GM19468 (cell line): Measurements from ENCODE around the gene SLC12A9.

ENCODE experiments used
- ATAC-seq: cut with Tn5 transposase; IDR thresholded peaks from one replicate; pipeline ENCODE4 v1.9.1; 2021; ENCODE audit warnings: mild to moderate bottlenecking, moderate library complexity, moderate number of reproducible peaks; ENCODE audit not compliant: unreplicated experiment; ENCODE audit errors: extremely low read depth

The SLC12A9 gene

DNA sequence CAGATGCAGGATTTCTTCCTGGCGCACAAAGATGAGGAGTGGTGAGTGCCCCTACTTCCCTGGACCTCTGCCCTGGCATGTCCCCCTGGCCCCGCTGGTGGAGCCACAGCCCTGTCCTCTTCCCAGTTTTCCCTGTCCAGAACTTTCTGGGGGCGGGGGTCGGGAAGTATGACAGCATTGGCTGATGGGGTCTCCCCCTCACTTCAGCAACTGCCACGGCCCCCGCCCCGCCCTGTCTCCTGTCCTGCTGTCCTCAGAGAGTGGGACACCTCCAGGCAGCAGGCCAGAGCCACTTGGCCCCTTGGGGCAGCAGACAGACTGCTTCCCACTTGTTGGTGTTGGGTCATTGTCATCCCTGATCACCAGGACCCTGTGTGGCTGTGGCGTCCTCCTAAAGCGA is 29.7 kb downstream of the SLC12A9 start:
- no peak for ATAC-seq

DNA sequence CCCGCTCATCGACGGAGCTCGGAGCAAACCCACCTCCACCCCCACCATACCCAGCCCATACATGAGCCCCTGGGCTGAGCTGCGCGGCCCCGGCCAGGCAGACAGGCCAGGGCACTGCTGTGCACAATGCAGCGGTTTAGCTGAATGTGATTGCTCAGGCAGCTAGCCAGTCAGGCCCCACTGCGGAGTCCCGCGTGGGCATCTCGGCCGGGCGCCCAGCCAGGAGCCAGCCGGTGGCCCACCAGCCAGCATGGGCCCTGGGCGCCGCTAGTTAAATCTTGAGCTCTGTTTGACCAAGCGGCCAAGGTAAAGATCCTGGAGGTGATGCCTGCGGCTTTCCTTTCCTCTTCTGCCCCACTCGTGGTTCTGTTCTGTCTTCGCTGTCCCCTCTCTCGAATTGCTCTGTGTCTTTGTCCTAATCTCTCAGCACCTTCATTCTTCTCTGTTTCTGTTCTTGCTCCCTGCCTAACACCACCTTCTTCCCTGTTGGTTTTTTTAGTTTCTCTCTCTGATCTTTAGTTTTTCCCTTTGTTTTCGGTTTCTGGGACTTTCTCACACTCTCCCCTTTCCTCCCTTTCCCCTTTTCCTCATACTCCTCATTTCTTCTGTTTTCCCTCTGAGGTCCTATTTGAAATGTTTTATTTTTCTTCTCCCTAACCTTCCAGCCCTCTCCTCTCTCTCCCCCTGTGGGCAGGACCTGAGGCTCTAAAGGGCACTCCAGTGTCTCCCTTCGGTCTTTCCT is 30.4 kb downstream of the SLC12A9 start:
- ATAC-seq: no peak

DNA sequence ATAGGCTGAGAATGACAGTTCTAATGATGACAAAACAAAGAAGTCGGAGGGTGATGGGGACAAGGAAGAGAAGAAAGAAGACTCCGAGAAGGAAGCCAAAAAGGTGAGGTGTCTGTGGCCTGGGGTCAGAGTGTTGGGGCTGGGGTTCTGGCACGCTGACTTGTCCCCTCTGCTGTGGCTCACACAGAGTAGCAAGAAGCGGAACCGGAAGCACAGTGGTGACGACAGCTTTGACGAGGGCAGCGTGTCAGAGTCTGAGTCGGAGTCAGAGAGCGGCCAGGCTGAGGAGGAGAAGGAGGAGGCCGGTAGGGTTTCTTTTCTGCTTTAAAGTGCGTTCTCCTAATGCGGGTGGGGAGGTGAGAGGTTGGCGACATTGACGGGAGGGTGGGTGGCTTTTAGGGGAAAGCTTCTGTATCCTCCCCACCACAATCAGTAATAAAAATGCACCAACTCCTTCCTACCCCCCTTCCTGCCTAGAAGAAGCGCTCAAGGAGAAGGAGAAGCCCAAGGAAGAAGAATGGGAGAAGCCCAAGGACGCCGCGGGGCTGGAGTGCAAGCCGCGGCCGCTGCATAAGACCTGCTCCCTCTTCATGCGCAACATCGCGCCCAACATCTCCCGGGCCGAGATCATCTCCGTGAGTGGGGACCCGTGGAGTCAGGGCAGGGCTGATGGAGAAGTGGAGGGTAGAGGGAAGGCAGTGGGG is 32.4 kb downstream of the SLC12A9 start:
- no peak for ATAC-seq

DNA sequence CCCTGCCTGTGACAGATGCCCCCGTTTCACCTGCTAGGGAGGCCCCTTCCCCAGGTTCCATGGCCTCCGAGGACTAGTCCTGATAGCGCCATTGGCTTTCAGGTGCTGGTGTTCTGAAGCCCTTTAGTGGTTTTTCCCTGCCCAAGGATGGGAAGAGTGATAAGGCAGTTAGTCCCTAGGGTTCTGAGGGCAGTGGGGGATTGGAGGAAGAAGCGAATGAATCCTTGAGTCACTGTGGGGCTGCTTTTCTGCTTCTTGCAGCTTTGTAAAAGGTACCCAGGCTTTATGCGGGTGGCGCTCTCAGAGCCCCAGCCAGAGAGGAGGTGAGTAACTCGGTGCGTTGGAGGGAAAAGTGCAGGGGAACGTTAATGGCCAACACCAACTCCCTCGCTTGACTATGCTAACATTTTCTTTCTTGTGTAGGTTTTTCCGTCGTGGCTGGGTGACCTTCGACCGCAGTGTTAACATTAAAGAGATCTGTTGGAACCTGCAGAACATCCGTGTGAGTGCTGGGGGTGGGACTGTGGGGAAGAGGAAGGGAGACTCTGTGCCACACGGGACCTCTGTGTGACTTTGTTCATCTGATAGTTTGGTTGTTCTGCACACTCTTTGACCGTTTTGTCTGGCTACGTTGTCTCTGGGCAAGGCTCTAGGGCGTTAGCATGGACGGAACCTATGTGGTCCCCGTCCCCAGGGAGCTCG is 33.1 kb downstream of the SLC12A9 start:
- ATAC-seq: no peak

DNA sequence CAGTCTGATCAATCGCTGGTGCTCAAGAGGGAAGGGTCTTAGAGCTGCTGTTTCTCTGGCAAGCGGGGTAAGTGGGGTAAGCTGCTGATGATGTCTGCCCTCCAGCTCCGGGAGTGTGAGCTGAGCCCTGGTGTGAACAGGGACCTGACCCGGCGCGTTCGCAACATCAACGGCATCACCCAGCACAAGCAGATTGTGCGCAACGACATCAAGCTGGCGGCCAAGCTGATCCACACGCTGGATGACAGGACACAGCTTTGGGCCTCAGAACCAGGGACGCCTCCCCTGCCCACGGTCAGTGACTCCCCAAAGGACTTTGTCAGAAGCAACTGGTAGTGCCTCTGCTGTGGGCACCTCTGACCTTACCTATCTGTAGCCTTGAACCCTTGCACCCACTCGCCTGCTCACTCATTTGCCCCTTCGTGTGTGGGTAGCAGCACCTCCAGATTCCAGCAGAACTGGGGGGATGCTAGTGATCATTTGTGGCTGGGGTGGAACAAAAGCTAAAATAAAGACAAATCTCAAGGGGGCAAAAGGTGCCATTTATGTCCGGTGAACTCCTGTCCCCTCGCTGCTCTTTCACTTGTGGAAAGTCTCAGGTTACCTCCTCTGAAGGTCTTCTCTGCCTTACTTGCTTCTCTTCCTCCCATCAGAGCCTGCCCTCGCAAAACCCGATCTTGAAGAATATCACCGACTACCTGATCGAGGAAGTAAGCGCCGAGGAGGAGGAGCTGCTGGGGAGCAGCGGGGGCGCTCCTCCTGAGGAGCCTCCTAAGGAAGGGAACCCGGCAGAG is 33.8 kb downstream of the SLC12A9 start:
- ATAC-seq: no peak

DNA sequence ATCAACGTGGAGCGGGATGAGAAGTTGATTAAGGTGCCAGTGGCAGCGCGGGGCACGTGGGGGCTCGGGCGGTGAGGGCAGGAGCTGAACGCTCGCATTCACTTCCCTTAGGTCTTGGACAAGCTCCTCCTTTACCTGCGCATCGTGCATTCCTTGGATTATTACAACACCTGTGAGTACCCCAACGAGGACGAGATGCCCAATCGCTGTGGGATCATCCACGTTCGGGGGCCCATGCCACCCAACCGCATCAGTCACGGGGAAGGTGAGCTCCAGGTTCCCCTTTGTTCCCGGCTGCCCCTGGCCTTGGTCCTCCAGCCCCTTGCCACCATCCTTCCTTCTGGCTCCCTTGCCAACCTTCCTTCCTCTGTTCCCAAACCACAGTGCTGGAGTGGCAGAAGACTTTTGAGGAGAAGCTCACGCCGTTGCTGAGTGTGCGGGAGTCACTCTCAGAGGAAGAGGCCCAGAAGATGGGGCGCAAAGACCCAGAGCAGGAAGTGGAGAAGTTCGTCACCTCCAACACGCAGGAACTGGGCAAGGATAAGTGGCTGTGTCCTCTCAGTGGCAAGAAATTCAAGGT is 34.5 kb downstream of the SLC12A9 start:
- ATAC-seq: no peak

DNA sequence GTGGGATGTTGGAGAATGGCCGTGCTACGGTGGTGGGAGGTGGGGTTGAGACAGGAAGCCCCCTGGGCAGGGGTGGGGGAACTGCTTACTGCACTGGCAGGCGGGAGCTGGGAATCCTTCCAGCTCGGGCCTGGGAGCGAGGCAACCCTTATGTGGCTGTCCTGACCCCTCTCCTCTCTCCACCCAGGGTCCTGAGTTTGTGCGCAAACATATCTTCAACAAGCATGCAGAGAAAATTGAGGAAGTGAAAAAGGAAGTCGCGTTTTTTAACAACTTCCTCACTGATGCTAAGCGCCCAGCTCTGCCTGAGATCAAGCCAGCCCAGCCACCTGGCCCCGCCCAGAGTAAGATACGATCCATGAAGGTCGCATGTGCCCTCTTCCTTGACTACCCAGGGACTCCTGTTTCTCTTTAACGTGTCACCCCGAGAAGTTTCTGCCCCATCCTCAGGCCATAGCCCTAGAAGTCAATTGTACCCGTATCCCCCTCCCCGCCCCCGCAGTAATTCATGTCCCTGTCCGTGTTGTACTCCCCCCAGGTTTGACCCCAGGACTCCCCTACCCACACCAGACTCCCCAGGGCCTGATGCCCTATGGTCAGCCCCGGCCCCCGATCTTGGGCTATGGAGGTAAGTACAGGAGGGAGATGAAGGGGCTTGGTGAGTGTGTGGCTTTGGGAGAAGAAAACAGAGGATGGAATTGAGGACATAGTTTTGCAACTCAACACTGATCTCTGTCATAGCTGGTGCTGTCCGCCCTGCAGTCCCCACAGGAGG is 35.2 kb downstream of the SLC12A9 start:
- ATAC-seq: peak; percentile 38

DNA sequence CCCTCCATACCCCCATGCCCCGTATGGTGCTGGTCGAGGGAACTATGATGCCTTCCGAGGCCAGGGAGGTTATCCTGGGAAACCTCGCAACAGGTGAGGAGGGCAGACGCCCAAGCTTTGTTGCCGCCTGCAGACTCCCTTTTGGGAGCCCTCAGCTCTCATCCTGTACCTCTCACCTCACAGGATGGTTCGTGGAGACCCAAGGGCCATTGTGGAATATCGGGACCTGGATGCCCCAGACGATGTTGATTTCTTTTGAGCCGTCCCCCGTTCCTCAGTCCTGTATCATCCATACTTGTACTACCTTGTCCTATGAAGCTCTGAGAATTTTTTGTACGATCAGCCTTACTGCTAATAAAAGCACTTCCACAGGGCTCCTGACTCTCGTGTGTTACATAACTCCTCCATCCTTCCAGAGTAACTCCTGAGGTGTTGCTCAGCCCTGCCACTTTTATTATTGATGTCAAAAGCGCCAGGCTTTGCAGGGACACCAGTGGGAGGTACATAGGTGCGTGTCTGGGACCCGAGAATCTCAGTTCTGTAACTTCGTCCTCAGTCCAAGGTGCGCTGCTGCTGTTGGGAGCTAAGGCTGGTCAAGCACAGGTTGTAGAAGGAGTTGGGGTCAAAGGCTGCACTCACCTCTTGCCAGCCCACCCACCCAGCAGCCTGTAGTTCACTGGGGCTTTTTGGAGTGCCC is 35.9 kb downstream of the SLC12A9 start:
- ATAC-seq: no peak

DNA sequence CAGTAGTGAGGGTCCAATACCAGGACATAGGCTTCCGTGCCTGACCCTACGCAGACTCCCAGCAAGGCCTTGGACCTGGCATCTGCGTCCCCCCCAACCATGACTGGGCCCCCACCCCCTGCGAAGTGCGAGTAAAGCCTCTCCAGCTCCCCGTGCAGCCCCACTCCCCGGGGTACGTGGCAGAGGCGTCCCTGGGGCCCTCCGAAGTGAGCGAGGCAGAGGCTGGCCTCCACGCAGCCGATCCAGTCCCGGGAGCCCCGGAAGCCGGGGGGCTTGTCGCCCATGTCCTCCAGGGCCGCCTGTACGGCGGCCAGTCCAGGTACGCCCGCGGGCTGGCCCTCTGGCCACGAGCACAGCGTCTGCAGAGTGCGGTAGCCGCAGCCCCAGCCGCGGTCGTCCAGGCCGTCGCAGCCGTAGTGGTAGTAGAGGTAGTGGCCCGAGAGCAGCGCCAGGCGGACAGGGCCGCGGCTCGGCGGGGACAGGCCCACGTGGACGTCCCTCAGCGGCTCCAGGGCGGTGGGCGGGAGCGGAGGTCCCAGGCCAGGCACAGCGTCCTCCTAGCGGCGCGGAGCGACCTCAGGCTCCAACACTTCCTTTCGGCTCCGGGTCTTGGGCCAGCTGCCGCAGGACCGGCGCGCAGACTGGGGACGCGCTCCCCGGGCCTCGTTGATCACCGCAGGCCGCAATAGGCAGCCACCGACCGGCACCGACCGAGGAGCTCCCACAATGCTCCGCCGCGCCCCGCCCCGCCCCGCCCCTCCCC is 36.7 kb downstream of the SLC12A9 start, which contains the start of gene UFSP1:
UFSP1 (minus strand) TSS at position 728 of the 763 bp plus-strand sequence; CDS start at position 284, 444 bp downstream.
- ATAC-seq: no peak

DNA sequence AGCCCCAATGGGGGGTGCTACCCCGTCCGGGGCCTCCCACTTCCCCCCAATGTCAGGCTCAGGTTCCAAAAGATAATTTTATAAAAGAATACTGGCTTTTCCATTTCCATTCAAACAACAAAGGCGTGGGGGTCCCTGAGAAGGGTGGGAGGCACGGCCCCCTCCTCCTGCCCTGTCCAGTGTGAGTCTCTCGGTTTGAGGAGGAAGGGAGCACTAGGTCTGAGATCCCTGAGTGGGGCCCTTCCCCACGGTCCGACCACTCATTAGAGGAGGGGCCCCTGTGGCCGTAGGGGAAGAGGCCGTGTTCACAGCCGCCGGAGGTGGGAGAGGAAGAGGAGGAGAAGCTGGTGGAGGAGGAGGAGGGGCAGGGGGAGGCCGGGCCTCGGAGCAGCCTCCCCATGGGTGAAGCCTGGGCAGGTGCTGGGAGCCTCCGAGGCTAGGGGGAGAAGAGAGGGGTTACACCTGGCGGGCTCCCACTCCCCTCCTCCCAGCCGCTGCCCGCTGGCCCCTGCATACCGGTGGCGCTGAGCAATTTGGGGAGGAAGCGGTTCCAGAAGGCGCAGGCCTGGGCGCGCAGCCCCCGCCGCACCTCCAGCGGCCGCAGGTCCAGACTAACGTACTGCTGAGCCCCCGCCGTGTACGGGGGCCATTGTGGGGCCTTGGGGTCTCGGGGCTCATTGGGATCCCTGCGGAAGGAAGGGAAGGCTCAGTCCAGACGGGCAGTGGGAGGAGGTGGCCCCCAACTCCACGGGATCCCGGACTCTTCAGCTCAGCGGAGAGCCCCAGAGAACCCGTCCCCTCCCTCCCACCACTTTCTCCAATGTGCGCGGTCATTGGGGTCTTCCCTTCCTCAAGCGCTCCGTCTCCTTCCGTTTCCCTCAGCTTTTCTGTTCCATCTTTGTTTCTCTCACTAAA is 38.4 kb downstream of the SLC12A9 start:
- ATAC-seq: no peak

DNA sequence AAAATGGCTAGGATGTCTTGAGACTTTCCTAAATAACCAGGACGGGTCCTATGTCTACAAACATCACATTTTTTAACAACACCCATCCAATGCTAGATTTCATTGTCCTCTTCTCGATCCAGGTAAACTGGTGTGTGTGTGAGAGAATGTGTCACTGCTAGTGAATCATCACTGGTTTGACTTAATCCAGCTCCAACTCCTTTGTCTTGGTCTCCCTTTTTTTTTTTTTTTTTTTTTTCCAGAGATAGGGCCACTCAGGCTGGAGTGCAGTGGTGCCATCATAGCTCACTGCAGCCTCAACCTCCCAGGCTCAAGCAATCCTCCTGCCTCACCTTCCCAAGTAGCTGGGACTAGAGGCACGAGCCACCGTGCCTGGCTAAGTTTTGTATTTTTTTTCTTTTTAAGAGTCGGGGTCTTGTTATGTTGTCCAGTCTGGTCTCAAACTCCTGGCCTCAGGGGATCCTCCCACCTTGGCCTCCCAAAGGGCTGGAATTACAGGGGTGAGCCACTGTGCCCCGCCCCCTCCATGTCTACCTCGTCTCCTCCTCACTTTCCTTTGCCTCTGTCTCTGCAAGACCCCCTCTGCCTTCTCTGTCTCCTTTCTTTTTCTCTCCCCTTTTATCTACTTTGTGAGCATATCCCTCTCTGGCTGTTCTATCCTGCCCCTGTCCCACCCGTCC is 39.2 kb downstream of the SLC12A9 start:
- ATAC-seq: no peak

DNA sequence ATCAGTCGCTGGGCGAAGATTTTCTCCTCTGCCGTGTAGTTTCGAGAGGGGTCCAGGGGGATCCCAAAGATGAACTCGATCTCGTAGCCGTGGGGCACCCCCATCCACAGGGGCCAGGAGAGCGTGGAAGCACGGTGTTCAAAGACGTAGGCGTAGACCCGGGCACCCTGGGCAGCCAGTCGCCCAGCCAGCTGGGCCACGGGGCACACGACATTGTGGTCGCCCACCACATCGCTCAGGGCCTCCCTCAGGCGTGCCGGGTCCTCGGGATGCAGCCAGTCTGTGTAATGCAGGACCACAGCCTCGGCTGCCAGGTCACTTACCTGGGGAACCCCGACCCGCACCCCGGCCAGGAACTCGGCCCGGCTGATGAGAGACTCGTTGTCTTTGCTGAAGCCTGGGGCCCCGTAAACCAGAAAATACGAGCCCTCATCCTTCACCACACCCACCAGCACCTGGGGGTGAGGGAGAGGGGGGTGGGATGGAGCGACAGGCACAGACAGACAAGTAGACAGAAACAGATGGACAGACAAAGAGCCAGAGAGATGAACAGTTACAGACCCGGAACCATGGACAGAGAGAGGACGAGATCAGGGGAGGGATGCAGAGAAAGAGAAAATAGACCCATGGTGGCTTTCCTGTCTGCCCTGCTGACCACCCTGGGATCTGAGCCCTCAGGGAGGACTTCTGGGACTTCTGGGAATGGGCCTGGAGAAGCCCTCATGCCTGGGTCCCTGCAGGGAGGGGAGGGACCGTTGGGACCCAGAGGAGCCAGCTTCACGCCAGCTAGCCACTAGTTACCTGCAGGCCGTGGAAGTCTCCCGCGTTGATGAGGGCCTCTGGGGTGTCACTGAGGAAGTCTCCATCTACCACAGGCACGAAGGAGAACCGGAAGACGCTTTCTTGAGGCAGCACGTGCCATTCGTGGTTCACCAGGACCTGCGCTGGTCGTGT is 40.1 kb downstream of the SLC12A9 start:
- no peak for ATAC-seq

DNA sequence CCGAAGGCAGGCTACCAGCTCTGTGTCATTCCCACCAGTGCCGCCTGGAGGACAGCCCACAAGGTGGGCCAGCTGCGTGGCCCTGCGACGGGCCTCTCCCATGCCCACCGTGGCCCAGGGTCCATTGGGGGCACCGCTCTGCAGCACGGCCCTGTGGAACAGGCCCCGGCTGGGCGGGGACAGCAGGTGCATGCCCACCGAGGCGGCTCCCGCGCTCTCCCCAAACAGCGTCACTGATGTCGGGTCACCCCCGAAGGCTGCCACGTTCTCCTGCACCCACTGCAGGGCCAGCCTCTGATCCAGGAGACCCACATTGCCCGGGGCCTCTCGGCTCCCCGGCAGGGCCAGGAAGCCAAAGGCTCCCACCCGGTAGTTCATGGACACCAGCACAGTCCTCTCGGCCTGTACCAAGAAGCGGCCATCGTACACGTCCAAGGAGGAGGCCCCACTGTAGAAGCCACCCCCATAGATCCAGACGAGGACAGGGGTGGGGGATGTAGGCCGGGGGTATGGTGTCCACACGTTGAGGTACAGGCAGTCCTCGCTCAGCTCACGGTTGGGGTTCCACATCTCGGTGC is 40.9 kb downstream of the SLC12A9 start:
- no peak for ATAC-seq

DNA sequence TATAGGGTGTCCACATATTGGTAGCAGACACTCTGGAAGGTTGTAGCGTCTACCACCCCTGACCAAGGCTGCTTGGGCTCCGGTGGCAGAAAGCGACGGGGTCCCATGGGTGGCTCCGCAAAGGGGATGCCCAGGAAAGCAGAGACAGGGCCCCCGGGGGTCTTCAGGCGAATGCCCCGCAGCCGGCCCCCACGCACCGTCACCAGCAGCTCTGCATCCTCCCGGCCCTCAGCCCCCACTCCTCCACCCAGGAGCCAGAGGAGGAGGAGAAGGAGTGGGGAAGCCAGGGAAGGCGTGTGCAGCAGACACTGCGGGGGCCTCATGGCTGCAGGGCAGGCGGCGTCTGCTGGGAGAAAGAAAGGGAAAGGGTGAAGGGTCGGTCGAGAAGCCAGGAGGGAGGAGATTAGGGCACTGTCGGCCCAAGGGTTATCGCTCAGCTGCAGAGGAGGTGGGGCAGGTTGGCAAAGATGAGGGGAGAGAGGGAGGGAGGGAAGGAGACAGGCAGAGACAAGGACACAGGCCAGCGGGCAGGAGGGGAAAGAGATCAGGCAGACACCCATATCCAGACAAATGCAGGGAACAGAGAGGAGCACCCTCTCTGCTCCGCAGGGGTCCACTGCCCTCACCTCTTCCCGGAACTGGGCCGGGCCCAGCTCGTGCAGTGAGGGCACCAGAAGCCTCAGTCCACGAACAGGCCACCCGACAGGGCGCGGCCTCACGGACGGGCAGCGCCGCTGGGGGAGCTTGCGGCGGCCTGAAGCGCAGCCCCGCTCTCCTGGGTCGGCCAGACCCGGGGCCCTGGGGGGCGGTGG is 41.6 kb downstream of the SLC12A9 start:
- ATAC-seq: no peak
